ENCODE data around the gene ADAMTS6. TPM values are rescaled to one million over a fixed set of nuclear protein-coding genes. Genes with fewer than 3 reads are reported as not detected.

The ADAMTS6 gene
- total RNA-seq, 4 donors from 2014 or later = 2.9 to 16.5 (median 7.3) TPM

- no peaks in the 10 kb centered on the region for H3K36me3 ChIP-seq
- H3K4me1 ChIP-seq = no peaks in the 10 kb centered on the region
- TF ChIP-seq POLR2A (IDR thresholded peaks at IDR 0.05) (no peak), EP300 (IDR thresholded peaks at IDR 0.05) (no peak), CTCF (IDR thresholded peaks at IDR 0.05) (no peak)
- no peak overlapping the region for H3K4me3 ChIP-seq
- WGBS, 2 donors = 89 to 95% methylated on average over 4 of the region's 4 CpGs
- no peaks in the 10 kb centered on the region for H3K9me3 ChIP-seq
- H3K27ac ChIP-seq = no peak overlapping the region
- DNase-seq (ENCODE audit: low spot score in 2 of 2) = no peak
- no peaks in the 10 kb centered on the region for H3K27me3 ChIP-seq
Measured at GRCh38 chr5:65441800-65442199, 39.9 kb downstream of the ADAMTS6 start.

- 73 to 85% methylated on average over 1 of the region's 1 CpG for WGBS, 2 donors
- Histone ChIP-seq H3K4me3 (no peak overlapping the region), H3K36me3 (no peaks in the 10 kb centered on the region), H3K4me1 (no peaks in the 10 kb centered on the region), H3K27ac (no peak overlapping the region), H3K9me3 (no peaks in the 10 kb centered on the region), H3K27me3 (no peaks in the 10 kb centered on the region)
- no peak for DNase-seq (ENCODE audit: low spot score in 2 of 2)
- TF ChIP-seq CTCF (IDR thresholded peaks at IDR 0.05) (no peak), POLR2A (IDR thresholded peaks at IDR 0.05) (no peak), EP300 (IDR thresholded peaks at IDR 0.05) (no peak)
Measured at GRCh38 chr5:65440456-65440855, 41.3 kb downstream of the ADAMTS6 start.

GRCh38 chr5:65434122-65434521 lies 47.6 kb downstream of the ADAMTS6 start:
- Histone ChIP-seq H3K4me1 (no peaks in the 10 kb centered on the region), H3K4me3 (no peak overlapping the region), H3K36me3 (no peaks in the 10 kb centered on the region), H3K27ac (no peak overlapping the region), H3K9me3 (no peaks in the 10 kb centered on the region), H3K27me3 (no peaks in the 10 kb centered on the region)
- WGBS, 2 donors = 74 to 82% methylated on average over 3 of the region's 3 CpGs
- no peak for TF ChIP-seq POLR2A (IDR thresholded peaks at IDR 0.05)
- TF ChIP-seq CTCF (IDR thresholded peaks at IDR 0.05) = no peak
- no peak for TF ChIP-seq EP300 (IDR thresholded peaks at IDR 0.05)
- DNase-seq (ENCODE audit: low spot score in 2 of 2) = no peak

- H3K4me1 ChIP-seq = no peaks in the 10 kb centered on the region
- DNase-seq (ENCODE audit: low spot score in 2 of 2) = no peak
- no peak for TF ChIP-seq CTCF (IDR thresholded peaks at IDR 0.05)
- no peak for TF ChIP-seq POLR2A (IDR thresholded peaks at IDR 0.05)
- no peak for TF ChIP-seq EP300 (IDR thresholded peaks at IDR 0.05)
- no peaks in the 10 kb centered on the region for H3K27me3 ChIP-seq
- H3K9me3 ChIP-seq = peaks cover 0 to 9% (median 1%) of the 10 kb centered on the region in 4 donors
- H3K36me3 ChIP-seq = no peaks in the 10 kb centered on the region
- H3K4me3 ChIP-seq = no peak overlapping the region
- no peak overlapping the region for H3K27ac ChIP-seq
Measured at GRCh38 chr5:65426656-65427055, 55.1 kb downstream of the ADAMTS6 start.

GRCh38 chr5:65423623-65424022 lies 58.1 kb downstream of the ADAMTS6 start:
- no peaks in the 10 kb centered on the region for H3K27me3 ChIP-seq
- H3K4me1 ChIP-seq = no peaks in the 10 kb centered on the region
- H3K36me3 ChIP-seq = no peaks in the 10 kb centered on the region
- no peak for DNase-seq (ENCODE audit: low spot score in 2 of 2)
- no peak overlapping the region for H3K4me3 ChIP-seq
- WGBS, 2 donors = 70 to 75% methylated on average over 1 of the region's 1 CpG
- TF ChIP-seq POLR2A (IDR thresholded peaks at IDR 0.05) (no peak), CTCF (IDR thresholded peaks at IDR 0.05) (no peak), EP300 (IDR thresholded peaks at IDR 0.05) (no peak)
- H3K27ac ChIP-seq = no peak overlapping the region
- H3K9me3 ChIP-seq = peaks cover 0 to 38% (median 7%) of the 10 kb centered on the region in 4 donors

All from tibial nerve (tissue), 4 donors.